ENCODE measurements around the gene NUDT6. TPM values are rescaled to one million over a fixed set of nuclear protein-coding genes. Genes with fewer than 3 reads are reported as not detected.

Gene NUDT6
- total and polyA plus RNA-seq, 10 donors: 1.4 to 12.5 (median 5.1) TPM

- no peaks in the 10 kb centered on the region for H3K9me3 ChIP-seq
- WGBS, 5 donors: 86 to 97% (median 94%) methylated on average over 3 of the region's 3 CpGs
- intact Hi-C loops (cut with DNase I; ENCODE audit: low total_unique reads): no loop called here
Observed at GRCh38 chr4:122959441-122959840, 37.0 kb upstream of the NUDT6 start.

DNA sequence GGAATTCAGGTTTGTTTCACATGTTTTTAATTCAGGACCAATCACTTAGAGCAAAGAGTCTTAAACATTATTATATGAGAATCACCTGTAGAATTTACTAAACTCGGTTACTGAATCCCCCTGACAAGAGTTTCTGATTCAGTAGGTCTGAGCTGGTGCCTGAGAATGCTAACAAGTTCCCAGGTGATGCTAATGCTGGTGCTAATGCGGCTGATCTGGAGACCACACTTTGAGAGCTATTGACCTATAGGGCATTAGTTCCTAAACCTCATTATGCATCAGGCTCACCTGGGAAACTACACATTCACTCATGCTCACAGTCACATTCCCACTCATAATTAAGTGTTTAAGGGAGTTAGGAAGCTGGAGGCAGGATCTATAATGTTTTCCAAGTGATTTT, 36.1 kb upstream of the NUDT6 start:
- 49 to 97% (median 80%) methylated on average over 2 of the region's 2 CpGs for WGBS, 5 donors
- intact Hi-C loops (cut with DNase I; ENCODE audit: low total_unique reads): no loop called here
- DNase-seq: no peak
- no peak overlapping the region for H3K27ac ChIP-seq
- TF ChIP-seq POLR2A (IDR thresholded peaks at IDR 0.05): no peak
- no peak for TF ChIP-seq CTCF (IDR thresholded peaks at IDR 0.05 in 8 of 11, conservative IDR thresholded peaks at IDR 0.05 in 3 of 11)
- TF ChIP-seq POLR2AphosphoS5 (IDR thresholded peaks at IDR 0.05): no peak
- no peak overlapping the region for H3K4me3 ChIP-seq
- H3K36me3 ChIP-seq: peaks cover 0 to 38% (median 5%) of the 10 kb centered on the region in 6 donors
- H3K4me1 ChIP-seq: no peaks in the 10 kb centered on the region
- no peaks in the 10 kb centered on the region for H3K27me3 ChIP-seq (replicated peaks in 1 of 7)
- H3K9me3 ChIP-seq: no peaks in the 10 kb centered on the region

More at GRCh38 chr4:122959441-122959840, 37.0 kb upstream of the NUDT6 start:
- no peak overlapping the region for H3K4me3 ChIP-seq
- no peaks in the 10 kb centered on the region for H3K4me1 ChIP-seq
- TF ChIP-seq CTCF (IDR thresholded peaks at IDR 0.05 in 8 of 11, conservative IDR thresholded peaks at IDR 0.05 in 3 of 11) (no peak), POLR2AphosphoS5 (IDR thresholded peaks at IDR 0.05) (no peak), POLR2A (IDR thresholded peaks at IDR 0.05) (no peak)
- peaks cover 0 to 28% (median 2%) of the 10 kb centered on the region in 6 donors for H3K36me3 ChIP-seq
- H3K27ac ChIP-seq: no peak overlapping the region
- no peaks in the 10 kb centered on the region for H3K27me3 ChIP-seq (replicated peaks in 1 of 7)
- no peak for DNase-seq

DNA sequence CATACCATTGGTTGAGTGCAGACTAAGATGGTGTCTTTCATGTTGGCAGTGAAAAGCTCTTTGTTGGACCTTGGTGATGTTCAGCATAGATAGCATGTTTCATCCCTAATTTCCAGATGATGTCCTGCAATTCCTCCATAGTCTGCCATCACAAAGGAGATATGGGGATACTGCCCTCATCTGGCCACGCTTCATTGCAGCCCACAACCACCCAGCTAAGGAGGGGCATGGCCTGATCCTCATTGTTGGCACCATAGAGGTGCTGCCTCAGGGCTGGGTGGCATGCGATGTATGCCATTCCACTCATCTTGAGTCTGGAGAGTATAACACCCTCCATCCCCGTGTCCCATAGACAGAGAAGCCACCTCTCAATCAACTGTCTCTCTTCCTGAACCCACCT, 31.5 kb upstream of the NUDT6 start:
- H3K9me3 ChIP-seq: no peaks in the 10 kb centered on the region
- H3K36me3 ChIP-seq: peaks cover 0 to 79% (median 32%) of the 10 kb centered on the region in 6 donors
- H3K27ac ChIP-seq: no peak overlapping the region
- 95 to 100% (median 98%) methylated on average over 2 to 3 of the region's 3 CpGs for WGBS, 5 donors
- H3K4me1 ChIP-seq: no peaks in the 10 kb centered on the region
- no peaks in the 10 kb centered on the region for H3K27me3 ChIP-seq (replicated peaks in 1 of 7)
- intact Hi-C loops (cut with DNase I; ENCODE audit: low total_unique reads): no loop called here
- TF ChIP-seq CTCF (IDR thresholded peaks at IDR 0.05 in 8 of 11, conservative IDR thresholded peaks at IDR 0.05 in 3 of 11): no peak
- no peak for TF ChIP-seq POLR2A (IDR thresholded peaks at IDR 0.05)
- no peak for TF ChIP-seq POLR2AphosphoS5 (IDR thresholded peaks at IDR 0.05)
- no peak for DNase-seq
- no peak overlapping the region for H3K4me3 ChIP-seq

DNA sequence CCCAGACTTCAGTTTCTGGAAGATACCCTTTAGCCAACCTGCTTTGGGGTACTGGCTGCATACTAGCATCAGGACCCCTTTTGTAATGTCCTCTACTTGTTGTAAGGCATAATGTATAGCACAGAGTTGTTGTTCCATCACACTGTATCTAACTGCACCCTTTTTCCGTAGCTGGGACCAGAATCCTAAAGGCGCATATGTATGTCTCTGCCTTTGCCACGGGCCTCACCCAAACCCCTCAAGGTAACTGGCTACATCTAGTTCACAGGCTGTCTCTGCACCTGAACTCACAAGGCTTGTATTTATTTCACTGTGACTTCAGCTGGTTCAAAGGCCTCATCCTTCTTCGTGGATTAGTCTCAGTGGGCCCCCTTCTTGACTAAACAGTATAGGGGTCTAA, 29.6 kb upstream of the NUDT6 start:
- TF ChIP-seq POLR2A (IDR thresholded peaks at IDR 0.05): no peak
- no peak for TF ChIP-seq CTCF (IDR thresholded peaks at IDR 0.05 in 8 of 11, conservative IDR thresholded peaks at IDR 0.05 in 3 of 11)
- TF ChIP-seq POLR2AphosphoS5 (IDR thresholded peaks at IDR 0.05): no peak
- Histone ChIP-seq H3K4me3 (no peak overlapping the region), H3K27ac (no peak overlapping the region), H3K36me3 (peaks cover 0 to 88% (median 42%) of the 10 kb centered on the region in 6 donors), H3K27me3 (replicated peaks in 1 of 7) (no peaks in the 10 kb centered on the region), H3K4me1 (no peaks in the 10 kb centered on the region), H3K9me3 (no peaks in the 10 kb centered on the region)
- WGBS, 5 donors: 97 to 100% (median 98%) methylated on average over 4 of the region's 4 CpGs
- no peak for DNase-seq
- intact Hi-C loops (cut with DNase I; ENCODE audit: low total_unique reads): no loop called here
